ENCODE results near the gene ZNF740.
A peak's percentile ranks its signal among the peaks of the same experiment; 100 is the strongest.

The ZNF740 gene

GRCh38 chr12:53170215-53170614, 10.3 kb upstream of the ZNF740 start (continued):
- TF ChIP-seq TSHZ2 (CRISPR knock-in tag; IDR thresholded peaks at IDR 0.05), result no peak
- no peak for TF ChIP-seq ZNF70 (CRISPR knock-in tag; IDR thresholded peaks at IDR 0.05)
- no peak for TF ChIP-seq ZC3H10 (CRISPR knock-in tag; IDR thresholded peaks at IDR 0.05)

GRCh38 chr12:53170876-53171724, 9.4 kb upstream of the ZNF740 start:
- peak; percentile 11; the same call in 2 of the 3 replicates for ATAC-seq
- TF ChIP-seq ZNF8 (CRISPR knock-in tag; IDR thresholded peaks at IDR 0.05) (no peak), ZNF70 (CRISPR knock-in tag; IDR thresholded peaks at IDR 0.05) (no peak), PATZ1 (CRISPR knock-in tag; IDR thresholded peaks at IDR 0.05; ENCODE audit: borderline replicate concordance) (no peak), PPARA (CRISPR knock-in tag; IDR thresholded peaks at IDR 0.05; ENCODE audit: borderline replicate concordance) (no peak), TCF4 (CRISPR knock-in tag; IDR thresholded peaks at IDR 0.05; ENCODE audit: borderline replicate concordance) (no peak), BACH2 (CRISPR knock-in tag; IDR thresholded peaks at IDR 0.05; ENCODE audit: borderline replicate concordance) (no peak), ZC3H10 (CRISPR knock-in tag; IDR thresholded peaks at IDR 0.05) (no peak), ISL1 (CRISPR knock-in tag; IDR thresholded peaks at IDR 0.05) (no peak), POU6F1 (CRISPR knock-in tag; IDR thresholded peaks at IDR 0.05; ENCODE audit: borderline replicate concordance, low read depth) (no peak), ESRRG (CRISPR knock-in tag; IDR thresholded peaks at IDR 0.05) (no peak), TOX (CRISPR knock-in tag; IDR thresholded peaks at IDR 0.05; ENCODE audit: borderline replicate concordance) (no peak)

GRCh38 chr12:53171725-53172329, 8.7 kb upstream of the ZNF740 start:
- ATAC-seq, result peak; percentile 29
- no peak for TF ChIP-seq ESRRG (CRISPR knock-in tag; IDR thresholded peaks at IDR 0.05)
- TF ChIP-seq SNAI2 (CRISPR knock-in tag; IDR thresholded peaks at IDR 0.05), result no peak
- no peak for TF ChIP-seq TCF4 (CRISPR knock-in tag; IDR thresholded peaks at IDR 0.05; ENCODE audit: borderline replicate concordance)
- TF ChIP-seq ISL1 (CRISPR knock-in tag; IDR thresholded peaks at IDR 0.05), result no peak

- peak; percentile 67 for ATAC-seq
- TF ChIP-seq ZNF565 (CRISPR knock-in tag; conservative IDR thresholded peaks at IDR 0.05; ENCODE audit: low read depth), result no peak
- no peak for TF ChIP-seq ZNF8 (CRISPR knock-in tag; IDR thresholded peaks at IDR 0.05)
- no peak for TF ChIP-seq OSR1 (CRISPR knock-in tag; IDR thresholded peaks at IDR 0.05)
- TF ChIP-seq SNAI2 (CRISPR knock-in tag; IDR thresholded peaks at IDR 0.05), result no peak
- no peak for TF ChIP-seq ZFP3 (CRISPR knock-in tag; IDR thresholded peaks at IDR 0.05)
- no peak for TF ChIP-seq BACH2 (CRISPR knock-in tag; IDR thresholded peaks at IDR 0.05; ENCODE audit: borderline replicate concordance)
- TF ChIP-seq CREB5 (CRISPR knock-in tag; IDR thresholded peaks at IDR 0.05; ENCODE audit: low read depth), result no peak
- TF ChIP-seq ARNTL (CRISPR knock-in tag; IDR thresholded peaks at IDR 0.05; ENCODE audit: borderline replicate concordance, low read depth), result no peak
- no peak for TF ChIP-seq RARB (CRISPR knock-in tag; IDR thresholded peaks at IDR 0.05)
- no peak for TF ChIP-seq PATZ1 (CRISPR knock-in tag; IDR thresholded peaks at IDR 0.05; ENCODE audit: borderline replicate concordance)
- no peak for TF ChIP-seq POU6F1 (CRISPR knock-in tag; IDR thresholded peaks at IDR 0.05; ENCODE audit: borderline replicate concordance, low read depth)
- TF ChIP-seq TSHZ2 (CRISPR knock-in tag; IDR thresholded peaks at IDR 0.05), result no peak
Measured at GRCh38 chr12:53172352-53172751, 8.2 kb upstream of the ZNF740 start.
